ENCODE results near the gene VIPR1.

Gene VIPR1

DNA sequence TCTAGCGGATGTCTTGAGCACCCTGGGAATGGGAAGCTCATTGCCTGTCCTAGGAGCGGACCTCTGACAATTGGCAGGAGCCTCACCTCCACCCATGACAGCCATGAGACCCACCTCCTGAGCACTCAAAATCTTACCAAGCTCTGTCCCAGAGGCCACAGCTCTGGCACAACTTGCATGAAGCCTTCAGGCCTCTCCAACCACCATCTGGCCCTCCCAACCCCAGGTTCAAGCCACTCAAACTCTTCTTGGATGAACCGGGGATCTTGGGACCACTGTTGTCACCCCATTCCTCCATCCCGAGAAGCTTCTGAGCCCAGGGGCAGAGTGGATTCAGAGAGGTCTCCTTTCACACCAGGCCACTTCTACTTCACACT is 1.5 kb downstream of the VIPR1 start:
- H3K4me3 ChIP-seq (ENCODE audit: low read depth, low read length) = no peak overlapping the region
- TF ChIP-seq, protein P1, sequence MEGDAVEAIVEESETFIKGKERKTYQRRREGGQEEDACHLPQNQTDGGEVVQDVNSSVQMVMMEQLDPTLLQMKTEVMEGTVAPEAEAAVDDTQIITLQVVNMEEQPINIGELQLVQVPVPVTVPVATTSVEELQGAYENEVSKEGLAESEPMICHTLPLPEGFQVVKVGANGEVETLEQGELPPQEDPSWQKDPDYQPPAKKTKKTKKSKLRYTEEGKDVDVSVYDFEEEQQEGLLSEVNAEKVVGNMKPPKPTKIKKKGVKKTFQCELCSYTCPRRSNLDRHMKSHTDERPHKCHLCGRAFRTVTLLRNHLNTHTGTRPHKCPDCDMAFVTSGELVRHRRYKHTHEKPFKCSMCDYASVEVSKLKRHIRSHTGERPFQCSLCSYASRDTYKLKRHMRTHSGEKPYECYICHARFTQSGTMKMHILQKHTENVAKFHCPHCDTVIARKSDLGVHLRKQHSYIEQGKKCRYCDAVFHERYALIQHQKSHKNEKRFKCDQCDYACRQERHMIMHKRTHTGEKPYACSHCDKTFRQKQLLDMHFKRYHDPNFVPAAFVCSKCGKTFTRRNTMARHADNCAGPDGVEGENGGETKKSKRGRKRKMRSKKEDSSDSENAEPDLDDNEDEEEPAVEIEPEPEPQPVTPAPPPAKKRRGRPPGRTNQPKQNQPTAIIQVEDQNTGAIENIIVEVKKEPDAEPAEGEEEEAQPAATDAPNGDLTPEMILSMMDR (IDR thresholded peaks at IDR 0.05; ENCODE audit: insufficient read depth, low read depth, low read length, missing control alignments) = no peak
- no peak for DNase-seq (ENCODE audit: low read depth)

DNA sequence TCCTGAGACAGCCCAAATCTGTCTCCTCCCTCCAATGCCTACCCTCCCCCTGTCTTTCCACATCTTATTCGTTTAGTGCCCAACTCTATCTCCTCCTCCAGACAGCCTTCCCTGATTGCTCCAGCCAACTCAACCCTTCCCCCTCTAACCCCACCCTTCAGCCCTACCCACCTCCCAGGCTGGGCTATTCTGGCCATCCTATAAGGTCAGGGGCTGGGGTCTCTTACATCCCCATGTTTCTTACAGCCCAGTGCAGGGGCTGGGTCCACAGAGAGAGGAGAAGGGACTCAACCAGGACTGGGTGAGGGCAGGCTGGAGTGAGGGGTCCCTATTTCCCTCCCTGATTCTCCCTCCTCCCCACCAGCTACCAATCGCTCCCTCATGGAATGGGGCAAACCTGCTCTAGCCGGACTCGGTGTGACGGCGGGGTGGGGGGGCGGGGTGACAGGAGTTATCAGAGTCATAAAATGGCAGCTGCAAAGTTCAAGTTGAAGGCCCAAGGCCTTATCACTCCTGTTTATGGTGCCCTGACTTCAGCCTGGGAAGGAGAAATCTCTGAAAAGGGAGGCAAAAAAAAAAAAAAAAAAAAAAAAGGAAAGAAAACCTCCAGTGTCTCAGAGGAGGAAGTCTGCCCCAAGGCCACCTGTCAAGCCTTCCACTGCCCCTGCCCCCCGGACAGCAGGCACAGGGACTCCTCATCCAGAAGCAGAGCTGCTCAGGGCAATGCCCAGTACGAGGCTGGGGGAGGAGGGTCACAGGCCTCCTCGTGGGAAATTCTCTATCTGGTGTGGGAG is 2.1 kb downstream of the VIPR1 start:
- DNase-seq (ENCODE audit: low read depth) = no peak
- TF ChIP-seq, protein P1 (IDR thresholded peaks at IDR 0.05; ENCODE audit: insufficient read depth, low read depth, low read length, missing control alignments) = no peak

GRCh38 chr3:42505128-42505848 is 2.8 kb downstream of the VIPR1 start:
- TF ChIP-seq, protein P1 (IDR thresholded peaks at IDR 0.05; ENCODE audit: insufficient read depth, low read depth, low read length, missing control alignments) = no peak
- DNase-seq (ENCODE audit: low read depth) = no peak
- H3K4me3 ChIP-seq (ENCODE audit: low read depth, low read length) = no peak overlapping the region

More for the DNA sequence above, 2.1 kb downstream of the VIPR1 start:
- no peak overlapping the region for H3K4me3 ChIP-seq (ENCODE audit: low read depth, low read length)

DNA sequence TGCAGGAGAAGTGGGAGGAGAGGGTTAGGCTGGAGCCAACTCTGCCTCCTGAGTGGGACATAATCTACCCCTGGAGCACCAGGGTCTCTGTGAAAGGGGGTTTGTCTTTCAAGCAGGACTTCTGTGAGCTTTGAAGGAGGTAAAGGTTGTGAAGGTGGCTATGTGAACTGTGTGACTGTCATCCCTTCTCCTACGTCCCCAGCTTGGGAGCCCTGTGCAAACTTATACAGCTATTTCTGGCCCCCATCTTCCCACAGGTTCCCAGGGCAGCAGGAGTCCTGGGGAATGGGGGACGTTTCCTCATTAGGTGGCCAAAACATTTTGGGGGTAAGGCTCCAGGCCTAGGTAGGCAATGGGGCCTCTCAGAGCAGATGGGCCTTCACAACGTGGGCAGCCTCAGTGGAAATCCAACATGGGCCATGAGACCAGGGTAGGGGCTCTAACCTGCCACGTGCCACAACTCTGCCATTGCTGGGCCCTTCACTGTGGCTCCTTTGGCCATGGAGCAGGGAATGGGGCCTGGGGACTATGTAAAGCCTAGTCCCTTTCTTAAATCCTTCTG is 3.5 kb downstream of the VIPR1 start:
- no peak overlapping the region for H3K4me3 ChIP-seq (ENCODE audit: low read depth, low read length)
- TF ChIP-seq, protein P1 (IDR thresholded peaks at IDR 0.05; ENCODE audit: insufficient read depth, low read depth, low read length, missing control alignments) = no peak
- no peak for DNase-seq (ENCODE audit: low read depth)

DNA sequence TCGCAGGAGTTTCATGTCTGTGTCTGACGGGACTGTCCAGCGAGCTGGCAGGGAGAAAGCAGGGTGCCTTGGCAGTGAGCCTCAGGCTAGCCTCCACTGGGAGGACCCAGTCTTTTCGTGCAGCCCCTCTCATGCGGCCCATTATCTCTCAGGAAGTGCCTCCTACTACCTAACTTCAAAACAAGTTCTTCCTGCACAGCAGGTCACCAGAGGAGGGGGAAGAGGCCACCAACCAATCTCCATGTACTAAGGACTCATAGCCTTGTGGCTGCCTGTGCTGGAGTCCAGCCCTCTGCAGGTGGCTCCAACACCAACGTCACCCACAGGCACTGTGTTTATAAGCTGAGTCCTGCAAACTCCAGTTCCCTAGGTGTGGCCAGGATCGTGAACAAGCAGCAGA is 4.8 kb downstream of the VIPR1 start:
- H3K4me3 ChIP-seq (ENCODE audit: low read depth, low read length) = no peak overlapping the region
- no peak for DNase-seq (ENCODE audit: low read depth)
- TF ChIP-seq, protein P1 (IDR thresholded peaks at IDR 0.05; ENCODE audit: insufficient read depth, low read depth, low read length, missing control alignments) = no peak

- TF ChIP-seq, protein P1 (IDR thresholded peaks at IDR 0.05; ENCODE audit: insufficient read depth, low read depth, low read length, missing control alignments) = no peak
- DNase-seq (ENCODE audit: low read depth) = no peak
Measured at GRCh38 chr3:42507761-42508335, 5.4 kb downstream of the VIPR1 start.

More at GRCh38 chr3:42507761-42508335, 5.4 kb downstream of the VIPR1 start:
- H3K4me3 ChIP-seq (ENCODE audit: low read depth, low read length) = no peak overlapping the region
